T-helper 1 cell treated with Interleukin-12 subunit alpha and Interleukin-12 subunit beta and Interleukin-4 antibody, amounts not matched to agents 30 ng/mL and 1 ng/mL, for 36 hours (primary cell): ENCODE data around the gene GIPC2. TPM values are rescaled to one million over a fixed set of nuclear protein-coding genes. Genes with fewer than 3 reads are reported as not detected.

Experiments
- intact Hi-C: fragments of 100-400 bp; cut with micrococcal nuclease; formaldehyde crosslinking; loops from one replicate; pipeline ENCODE4 v1.15.1; 2024
- total RNA-seq: library from RNA; stranded (reverse); gene quantifications from 2 replicates; pipeline ENCODE4 v1.2.3, GENCODE V29; 2022

The GIPC2 gene
- total RNA-seq, 1 donor from 2014 or later, result 0.07 TPM

GRCh38 chr1:78142736-78143135 lies 97.0 kb downstream of the GIPC2 start:
- intact Hi-C loops, result loop anchor here (1.0 to 10.0 kb wide), 3 partner anchors 12 to 692 kb away; no protein-coding TSS in a partner anchor

GRCh38 chr1:78143152-78143551 lies 97.4 kb downstream of the GIPC2 start:
- intact Hi-C loops, result loop anchor here (1.0 to 10.0 kb wide), 3 partner anchors 13 to 692 kb away; no protein-coding TSS in a partner anchor

- intact Hi-C loops, result loop anchor here (1.0 to 10.0 kb wide), 3 partner anchors 13 to 691 kb away; no protein-coding TSS in a partner anchor
Observed at GRCh38 chr1:78143673-78144072, 97.9 kb downstream of the GIPC2 start.

GRCh38 chr1:78145105-78145580 lies 99.4 kb downstream of the GIPC2 start:
- intact Hi-C loops, result loop anchor here (1.0 to 10.0 kb wide), 3 partner anchors 462 to 690 kb away; no protein-coding TSS in a partner anchor

GRCh38 chr1:78146205-78146771 lies 100.5 kb downstream of the GIPC2 start:
- intact Hi-C loops, result loop anchor here (10.0 kb wide), 1 partner anchor 689 kb away; no protein-coding TSS in a partner anchor

- intact Hi-C loops, result loop anchor here (10.0 kb wide), 1 partner anchor 688 kb away; no protein-coding TSS in a partner anchor
Observed at GRCh38 chr1:78147031-78147430, 101.3 kb downstream of the GIPC2 start.

- intact Hi-C loops, result no loop called here
Observed at GRCh38 chr1:78153092-78153736, 107.4 kb downstream of the GIPC2 start.

- intact Hi-C loops, result no loop called here
Observed at GRCh38 chr1:78155121-78155520, 109.4 kb downstream of the GIPC2 start.

- intact Hi-C loops, result no loop called here
Observed at GRCh38 chr1:78156805-78157521, 111.2 kb downstream of the GIPC2 start.

- intact Hi-C loops, result no loop called here
Observed at GRCh38 chr1:78165816-78166215, 120.0 kb downstream of the GIPC2 start.

- intact Hi-C loops, result no loop called here
Observed at GRCh38 chr1:78168306-78168705, 122.5 kb downstream of the GIPC2 start.

GRCh38 chr1:78170859-78171258 lies 125.1 kb downstream of the GIPC2 start:
- intact Hi-C loops, result no loop called here

GRCh38 chr1:78171736-78172590 lies 126.2 kb downstream of the GIPC2 start:
- intact Hi-C loops, result no loop called here

- intact Hi-C loops, result no loop called here
Observed at GRCh38 chr1:78176448-78176847, 130.7 kb downstream of the GIPC2 start.

GRCh38 chr1:78177708-78178270 lies 132.0 kb downstream of the GIPC2 start:
- intact Hi-C loops, result no loop called here

- intact Hi-C loops, result no loop called here
Observed at GRCh38 chr1:78178816-78179215, 133.1 kb downstream of the GIPC2 start.

- intact Hi-C loops, result no loop called here
Observed at GRCh38 chr1:78184460-78185072, 138.8 kb downstream of the GIPC2 start.
